Fibroblast of peridontal ligament (primary cell): Measurements from ENCODE around the gene IL1A.
"Not testable (repeated sequence)": the region's sequence is repeated elsewhere in the genome, so short reads cannot be mapped to it uniquely, and the experiment has no call there.

Experiments
- DNase-seq: peaks from one replicate; pipeline ENCODE4 v3.0.0-alpha.2; 2010; ENCODE audit errors: extremely low read depth

Gene IL1A

DNA sequence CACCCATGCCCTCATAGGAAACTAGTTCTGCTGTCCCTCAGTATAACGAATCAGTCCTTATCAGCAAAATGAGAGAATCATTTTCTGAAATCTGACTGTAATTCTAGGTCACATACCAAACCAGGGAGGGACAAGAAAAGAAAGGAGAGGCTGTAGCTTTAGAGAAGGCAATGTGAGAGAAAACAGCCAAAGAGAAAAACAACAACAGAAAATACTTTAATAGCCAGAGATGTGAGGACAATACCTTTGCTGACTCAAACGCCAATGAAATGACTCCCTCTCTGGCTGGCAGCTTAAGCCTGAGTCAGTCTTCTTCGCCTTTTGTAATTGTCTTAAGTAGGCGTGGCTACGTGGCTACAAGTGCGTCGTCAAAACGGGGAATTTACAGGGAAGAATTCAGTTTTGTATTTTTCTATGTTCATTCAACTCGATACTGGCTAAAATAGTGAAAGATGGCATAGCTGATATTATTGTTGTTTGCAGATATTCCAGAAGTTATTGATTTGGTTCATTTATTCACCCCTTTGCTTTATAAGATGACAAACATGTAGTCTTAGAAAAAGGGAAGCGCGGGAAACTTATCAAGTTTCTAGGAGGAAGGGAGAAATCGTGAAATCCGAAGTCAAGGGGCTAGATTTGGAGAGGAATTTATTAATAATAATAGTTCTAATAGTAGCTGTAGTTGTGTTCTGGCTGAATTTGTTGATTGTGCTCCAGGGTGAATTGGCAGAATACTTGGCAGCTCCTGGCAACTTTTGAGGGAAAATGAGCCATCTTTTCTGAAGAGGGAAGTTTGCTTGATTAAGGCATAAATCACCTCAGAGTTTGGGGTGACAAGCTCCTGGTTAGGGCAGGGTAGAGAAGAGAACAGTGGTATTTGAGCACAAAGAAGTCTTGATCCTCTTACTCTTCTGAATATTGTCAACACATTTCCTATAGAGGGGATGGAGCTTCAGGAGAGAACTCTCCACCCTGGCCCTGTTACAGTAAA is at the start of gene IL1A:
Gene IL1A (minus strand): TSS at position 295 of the 991 bp plus-strand sequence. CDS start 723 bp downstream, outside the sequence.
- DNase-seq: no peak

DNA sequence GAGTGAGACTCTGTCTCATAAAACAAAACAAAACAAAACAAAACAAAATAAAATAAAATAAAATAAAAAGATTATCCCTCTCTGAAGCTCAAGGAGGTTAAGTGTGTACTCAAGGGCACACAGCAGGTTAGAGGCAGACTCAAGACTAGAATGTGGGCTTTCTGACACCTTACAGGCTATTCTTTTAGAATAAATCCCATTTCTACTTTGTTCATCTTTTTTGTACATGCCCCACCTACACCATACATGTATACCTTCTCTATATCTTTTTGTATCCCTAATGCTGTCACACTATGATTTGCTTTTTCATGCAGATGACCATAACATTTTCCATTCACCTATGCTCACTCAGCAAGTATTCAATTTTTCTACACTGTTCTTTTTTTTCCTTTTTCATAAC is 49.7 kb upstream of the IL1A start:
- no peak for DNase-seq

DNA sequence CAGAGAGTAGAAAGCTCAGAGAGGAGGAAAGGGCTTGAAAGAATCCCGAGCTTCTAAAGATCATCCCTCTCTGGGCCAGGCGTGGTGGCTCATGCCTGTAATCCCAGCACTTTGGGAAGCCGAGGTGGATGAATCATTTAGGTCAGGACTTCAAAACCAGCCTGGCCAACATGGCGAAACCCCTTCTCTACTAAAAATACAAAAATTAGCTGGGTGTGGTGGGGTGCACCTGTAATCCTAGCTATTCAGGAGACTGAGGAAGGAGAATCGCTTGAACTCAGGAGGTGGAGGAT is 49.3 kb upstream of the IL1A start:
- DNase-seq: not testable (repeated sequence)

DNA sequence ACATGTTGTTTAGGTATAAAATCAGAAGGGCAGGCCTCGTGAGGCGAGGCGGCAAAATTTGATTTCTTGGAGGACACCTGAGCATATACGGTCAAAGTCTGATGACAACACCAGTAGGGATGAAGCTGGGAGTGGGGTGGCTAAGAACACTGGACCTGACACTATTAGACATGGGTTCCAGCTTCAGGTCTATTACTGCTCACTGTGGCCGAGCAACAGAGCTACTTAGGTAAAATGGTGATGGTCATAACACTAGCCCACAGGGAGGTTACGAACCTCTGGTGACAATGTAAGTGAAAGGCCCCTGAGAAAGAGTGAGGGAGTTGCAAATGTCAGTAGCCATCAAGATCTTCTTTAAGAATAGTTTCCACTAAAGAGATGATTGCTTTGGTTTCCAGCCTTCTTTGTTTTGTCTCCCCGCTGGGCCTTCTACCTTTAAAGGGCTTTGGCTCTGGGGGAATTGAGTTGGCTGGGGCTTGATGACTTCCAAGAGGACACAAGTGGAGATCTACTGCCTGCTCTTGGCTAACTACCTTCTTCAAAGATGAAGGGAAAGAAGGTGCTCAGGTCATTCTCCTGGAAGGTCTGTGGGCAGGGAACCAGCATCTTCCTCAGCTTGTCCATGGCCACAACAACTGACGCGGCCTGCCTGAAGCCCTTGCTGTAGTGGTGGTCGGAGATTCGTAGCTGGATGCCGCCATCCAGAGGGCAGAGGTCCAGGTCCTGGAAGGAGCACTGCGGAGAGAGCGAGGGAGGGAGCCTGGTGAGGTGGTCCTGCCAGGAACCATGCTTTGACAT is 48.7 kb upstream of the IL1A start:
- DNase-seq: no peak

- no peak for DNase-seq
Observed at GRCh38 chr2:112831946-112832840, 47.9 kb upstream of the IL1A start.

GRCh38 chr2:112831513-112831845 is 47.2 kb upstream of the IL1A start:
- DNase-seq: no peak

GRCh38 chr2:112830682-112831512 is 46.6 kb upstream of the IL1A start:
- no peak for DNase-seq

- no peak for DNase-seq
Observed at GRCh38 chr2:112829961-112830681, 45.8 kb upstream of the IL1A start.

- no peak for DNase-seq
Observed at GRCh38 chr2:112829101-112829960, 45.0 kb upstream of the IL1A start.

- DNase-seq: no peak
Observed at GRCh38 chr2:112828251-112828691, 44.0 kb upstream of the IL1A start.

DNA sequence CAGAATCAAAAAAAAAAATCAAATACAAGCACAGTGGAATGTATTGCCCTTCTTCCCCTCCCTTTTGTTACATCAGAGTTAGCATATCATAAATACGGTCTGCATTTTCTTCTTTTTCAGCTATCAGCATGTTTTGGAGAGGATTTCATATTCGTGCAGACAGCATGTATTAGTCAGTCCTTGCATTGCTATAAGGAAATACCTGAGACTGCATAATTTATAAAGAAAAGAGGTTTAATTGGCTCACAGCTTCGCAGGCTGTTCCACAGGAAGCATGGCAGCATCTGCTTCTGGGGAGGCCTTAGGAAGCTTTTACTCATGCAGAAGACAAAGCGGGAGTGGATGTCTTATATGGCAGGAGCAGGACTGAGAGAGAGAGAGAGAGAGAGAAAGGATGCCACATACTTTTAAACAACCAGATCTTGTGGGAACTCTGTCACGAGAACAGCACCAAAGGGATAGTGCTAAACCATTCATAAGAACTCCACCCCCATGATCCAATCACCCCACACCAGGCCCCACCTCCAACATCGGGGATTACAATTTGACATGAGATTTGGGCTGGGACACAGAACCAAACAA is 43.4 kb upstream of the IL1A start:
- DNase-seq: no peak

DNA sequence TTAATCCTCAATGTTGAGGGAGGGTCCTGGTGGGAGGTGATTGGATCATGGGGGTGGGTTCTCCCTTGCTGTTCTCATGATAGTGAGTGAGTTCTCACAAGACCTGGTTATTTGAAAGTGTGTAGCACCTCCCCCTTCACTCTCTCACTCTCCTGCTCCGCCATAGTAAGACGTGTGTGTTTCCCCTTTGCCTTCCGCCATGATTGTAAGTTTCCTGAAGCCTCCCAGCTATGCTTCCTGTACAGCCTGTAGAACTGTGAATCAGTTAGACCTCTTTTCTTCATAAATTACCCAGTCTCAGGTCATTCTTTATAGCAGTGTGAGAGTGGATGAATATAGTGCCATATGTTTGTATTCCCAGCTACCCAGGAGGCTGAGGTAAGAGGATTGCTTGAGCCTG is 42.7 kb upstream of the IL1A start:
- DNase-seq: no peak

GRCh38 chr2:112825706-112826105 is 41.4 kb upstream of the IL1A start:
- DNase-seq: no peak

DNA sequence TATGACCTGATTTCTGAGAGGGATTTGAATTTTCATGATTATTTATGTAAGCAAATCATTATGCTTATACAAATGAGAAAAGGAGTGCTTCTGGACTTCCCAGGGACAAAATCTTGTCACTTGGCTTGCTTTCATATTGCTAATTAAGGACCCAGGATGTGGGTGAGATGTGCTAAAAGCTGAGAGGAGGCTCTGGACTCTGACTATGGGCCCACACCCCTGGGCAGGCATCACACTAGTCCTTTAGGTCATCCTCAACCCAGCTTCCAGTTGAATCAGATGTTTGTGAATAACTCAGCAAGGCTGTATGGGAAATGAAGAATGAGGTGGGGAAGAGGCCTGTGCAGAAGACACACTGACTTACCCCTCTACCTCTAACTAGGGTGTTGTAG is 40.4 kb upstream of the IL1A start:
- no peak for DNase-seq

DNA sequence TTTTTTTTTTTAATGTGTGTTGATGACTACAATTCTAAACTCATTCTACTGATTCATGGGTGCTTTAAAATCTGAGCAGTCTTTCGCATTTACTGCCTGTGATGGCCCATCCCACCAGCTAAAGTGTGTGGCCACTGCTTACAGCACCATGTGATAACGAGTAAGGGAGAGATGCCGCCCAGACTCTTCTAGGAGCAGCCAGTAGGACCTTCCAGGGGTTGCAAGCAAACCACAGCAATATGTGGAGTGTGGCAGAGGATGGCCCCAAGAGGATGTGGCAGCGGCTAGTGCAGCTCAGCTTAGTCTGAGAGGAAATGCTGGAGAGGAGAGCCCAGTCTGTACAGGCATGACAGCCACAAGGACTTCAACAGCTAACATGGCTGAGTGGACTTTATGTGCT is 37.4 kb upstream of the IL1A start:
- DNase-seq: no peak

DNA sequence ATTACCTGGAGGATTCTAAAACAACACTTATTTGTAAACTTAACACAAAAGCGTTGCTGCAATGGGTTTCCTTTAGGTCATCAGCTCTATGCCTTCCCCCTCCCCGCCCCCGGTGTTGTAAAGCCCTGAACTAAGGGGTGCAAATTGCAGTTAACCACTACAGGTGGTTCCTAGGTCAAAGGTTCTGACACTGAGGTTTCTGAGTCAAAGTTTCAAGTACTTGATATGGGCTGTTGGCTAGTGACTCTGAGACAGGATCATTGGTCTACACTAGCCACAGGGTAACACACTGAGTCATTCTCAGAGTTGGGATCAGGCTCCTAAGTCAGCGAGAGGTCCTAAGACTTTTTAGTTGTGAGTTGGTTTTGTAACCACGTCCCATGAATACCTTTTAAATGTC is 36.8 kb upstream of the IL1A start:
- DNase-seq: no peak

- DNase-seq: no peak
Observed at GRCh38 chr2:112820343-112820742, 36.0 kb upstream of the IL1A start.

DNA sequence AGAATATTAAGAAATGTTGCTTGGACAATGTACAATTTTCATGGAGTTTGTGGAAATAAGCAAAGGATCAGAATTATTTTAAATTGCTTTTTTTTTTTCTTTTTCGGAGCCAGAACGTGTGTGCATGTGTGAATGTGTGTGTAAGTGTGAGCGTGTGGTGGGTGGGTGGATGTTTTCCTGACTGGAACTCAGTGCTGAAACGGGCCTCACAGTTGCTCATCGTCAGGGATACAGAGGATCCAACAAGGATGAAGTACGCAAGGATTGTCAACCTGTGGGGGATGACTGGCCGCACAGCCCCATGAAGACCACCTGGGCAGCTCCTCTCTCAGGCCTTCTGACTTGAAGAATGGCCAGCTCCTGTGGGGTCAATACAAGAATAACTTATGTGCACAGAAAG is 34.8 kb upstream of the IL1A start:
- no peak for DNase-seq
